Mesenchymal stem cell (in vitro differentiated cells and primary cell): Measurements from ENCODE around the gene GABRG3.

Experiments
- DNase-seq: peaks from one replicate; pipeline ENCODE4 v3.0.0-alpha.2; 2013
- H2AFZ ChIP-seq: one replicate; pipeline ENCODE4 v1.6.1; 2013; ENCODE audit warnings: low read depth, mild to moderate bottlenecking, control low read depth, inconsistent platforms, low read length, moderate library complexity
- H2AK5ac ChIP-seq: 2 replicates; pipeline ENCODE4 v1.6.1; 2013; ENCODE audit warnings: low read length, moderate library complexity, mild to moderate bottlenecking, inconsistent platforms; ENCODE audit not compliant: severe bottlenecking
- H2BK120ac ChIP-seq: one replicate; pipeline ENCODE4 v1.6.1; 2013; ENCODE audit warnings: low read depth, mild to moderate bottlenecking, inconsistent platforms, low read length, moderate library complexity
- H2BK12ac ChIP-seq, 2 experiments: one replicate each; pipeline ENCODE4 v1.6.1; 2013; ENCODE audit warnings: inconsistent platforms in 2 of 2, low read length in 2 of 2, mild to moderate bottlenecking in 2 of 2, moderate library complexity in 2 of 2, control low read depth in 1 of 2
- H2BK15ac ChIP-seq: one replicate; pipeline ENCODE4 v1.6.1; 2013; ENCODE audit warnings: mild to moderate bottlenecking, low read depth, inconsistent platforms; ENCODE audit not compliant: poor library complexity, severe bottlenecking
- H2BK5ac ChIP-seq: 2 replicates; pipeline ENCODE4 v1.6.1; 2013; ENCODE audit warnings: low read depth, mild to moderate bottlenecking, low read length, control low read depth, inconsistent platforms; ENCODE audit not compliant: poor library complexity, severe bottlenecking
- H3K14ac ChIP-seq, 2 experiments: one replicate each; pipeline ENCODE4 v1.6.1; 2013; ENCODE audit warnings: inconsistent platforms in 2 of 2, low read length in 2 of 2, control low read depth in 1 of 2, mild to moderate bottlenecking in 1 of 2, moderate library complexity in 1 of 2
- H3K18ac ChIP-seq, 2 experiments: one replicate each; pipeline ENCODE4 v1.6.1; 2013; ENCODE audit warnings: inconsistent platforms in 2 of 2, low read length in 2 of 2, control low read depth in 1 of 2, low read depth in 1 of 2, mild to moderate bottlenecking in 1 of 2
- H3K23ac ChIP-seq, 2 experiments: one replicate each; pipeline ENCODE4 v1.6.1; 2013; ENCODE audit warnings: inconsistent platforms in 2 of 2, low read length in 2 of 2, mild to moderate bottlenecking in 2 of 2, moderate library complexity in 2 of 2, control low read depth in 1 of 2
- H3K27ac ChIP-seq: 2 replicates; pipeline ENCODE4 v1.5.1; 2013; ENCODE audit warnings: mild to moderate bottlenecking, moderate library complexity, low read length, control low read depth, inconsistent platforms; ENCODE audit not compliant: poor library complexity, severe bottlenecking
- H3K27me3 ChIP-seq, 2 experiments: 2 replicates each; pipeline versions ENCODE4 v1.6.1 to v1.7.0; 2013; ENCODE audit warnings: low read length in 2 of 2, mild to moderate bottlenecking in 2 of 2, moderate library complexity in 2 of 2, control low read depth in 1 of 2, inconsistent platforms in 1 of 2; ENCODE audit not compliant: control insufficient read depth in 1 of 2, insufficient read depth in 1 of 2
- H3K36me3 ChIP-seq, 2 experiments: 2 replicates each; pipeline versions ENCODE4 v1.6.1 to v1.7.0; 2013; ENCODE audit warnings: low read length in 2 of 2, control low read depth in 1 of 2, inconsistent platforms in 1 of 2, low read depth in 1 of 2, mild to moderate bottlenecking in 1 of 2; ENCODE audit not compliant: insufficient read depth in 2 of 2, control insufficient read depth in 1 of 2
- H3K4ac ChIP-seq, 2 experiments: one replicate each; pipeline ENCODE4 v1.6.1; 2013; ENCODE audit warnings: inconsistent platforms in 2 of 2, low read length in 2 of 2, mild to moderate bottlenecking in 2 of 2, moderate library complexity in 2 of 2, control low read depth in 1 of 2, low read depth in 1 of 2
- H3K4me1 ChIP-seq: 2 replicates; pipeline ENCODE4 v1.6.1; 2013; ENCODE audit warnings: low read depth, low read length, control low read depth; ENCODE audit not compliant: control insufficient read depth, insufficient read depth
- H3K4me2 ChIP-seq: 2 replicates; pipeline ENCODE4 v1.6.1; 2013; ENCODE audit warnings: low read length, mild to moderate bottlenecking, inconsistent platforms; ENCODE audit not compliant: poor library complexity, severe bottlenecking
- H3K4me3 ChIP-seq, 2 experiments: 2 replicates each; pipeline versions ENCODE4 v1.5.1 to v1.7.0; 2013; ENCODE audit warnings: low read length in 2 of 2, mild to moderate bottlenecking in 2 of 2, control low read depth in 1 of 2, low read depth in 1 of 2; ENCODE audit not compliant: insufficient read depth in 1 of 2
- H3K79me1 ChIP-seq: replicated peaks from 2 replicates; pipeline ENCODE4 v1.6.1; 2013; ENCODE audit warnings: mild to moderate bottlenecking, control low read depth, low read length, inconsistent platforms; ENCODE audit not compliant: poor library complexity, severe bottlenecking
- H3K9ac ChIP-seq: 2 replicates; pipeline ENCODE4 v1.7.0; 2013; ENCODE audit warnings: mild to moderate bottlenecking, low read length, moderate library complexity
- H3K9me3 ChIP-seq: 2 replicates; pipeline ENCODE4 v1.7.0; 2013; ENCODE audit warnings: mild to moderate bottlenecking, low read length; ENCODE audit not compliant: control insufficient read depth
- H4K8ac ChIP-seq: one replicate; pipeline ENCODE4 v1.6.1; 2013; ENCODE audit warnings: inconsistent platforms, mild to moderate bottlenecking, low read length, moderate library complexity
- H4K91ac ChIP-seq: one replicate; pipeline ENCODE4 v1.6.1; 2013; ENCODE audit warnings: mild to moderate bottlenecking, low read length, inconsistent platforms
- WGBS: methylation state at CpG from one replicate; pipeline ENCODE4 v1.1.7; 2013; ENCODE audit warnings: mixed read lengths; 5-methylcytosine and 5-hydroxymethylcytosine counted together

The GABRG3 gene

DNA sequence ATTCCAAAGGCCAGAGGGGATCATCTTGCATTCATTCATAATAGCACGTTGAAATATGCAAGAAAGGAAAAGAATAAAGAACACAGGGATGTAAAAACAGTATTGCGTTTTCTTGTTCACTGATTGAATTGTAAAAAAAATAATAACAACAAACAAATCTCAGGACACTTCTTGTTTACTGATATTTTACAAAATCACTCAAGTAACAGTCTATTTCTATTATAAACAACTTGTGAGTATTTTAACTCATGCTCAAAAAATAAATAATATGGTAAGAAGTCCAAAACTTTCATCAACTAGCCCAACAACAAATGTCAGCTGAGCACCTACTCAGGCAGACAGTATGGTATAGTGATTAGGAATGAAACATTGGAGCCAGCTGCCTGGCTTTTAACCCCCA lies 2.2 kb upstream of the GABRG3 start:
- Histone ChIP-seq H2BK12ac (no peak overlapping the region), H2BK15ac (no peak overlapping the region), H3K14ac (no peak overlapping the region), H2BK5ac (no peak overlapping the region), H2AFZ (no peak overlapping the region), H3K36me3 (no peaks in the 10 kb centered on the region), H3K9ac (no peak overlapping the region), H3K9me3 (no peaks in the 10 kb centered on the region), H3K4ac (no peak overlapping the region), H3K27ac (no peak overlapping the region), H4K8ac (no peak overlapping the region), H3K23ac (no peak overlapping the region), H3K18ac (no peak overlapping the region), H3K4me3 (no peak overlapping the region), H3K4me1 (peaks cover 11% of the 10 kb centered on the region), H3K27me3 (peaks cover 28 to 40% of the 10 kb centered on the region in 2 experiments), H3K4me2 (no peak overlapping the region), H2BK120ac (no peak overlapping the region), H2AK5ac (no peak overlapping the region), H3K79me1 (no peaks in the 10 kb centered on the region), H4K91ac (no peak overlapping the region)
- DNase-seq: no peak
- WGBS: no CpG with 5 or more reads among the region's 2 CpGs

DNA sequence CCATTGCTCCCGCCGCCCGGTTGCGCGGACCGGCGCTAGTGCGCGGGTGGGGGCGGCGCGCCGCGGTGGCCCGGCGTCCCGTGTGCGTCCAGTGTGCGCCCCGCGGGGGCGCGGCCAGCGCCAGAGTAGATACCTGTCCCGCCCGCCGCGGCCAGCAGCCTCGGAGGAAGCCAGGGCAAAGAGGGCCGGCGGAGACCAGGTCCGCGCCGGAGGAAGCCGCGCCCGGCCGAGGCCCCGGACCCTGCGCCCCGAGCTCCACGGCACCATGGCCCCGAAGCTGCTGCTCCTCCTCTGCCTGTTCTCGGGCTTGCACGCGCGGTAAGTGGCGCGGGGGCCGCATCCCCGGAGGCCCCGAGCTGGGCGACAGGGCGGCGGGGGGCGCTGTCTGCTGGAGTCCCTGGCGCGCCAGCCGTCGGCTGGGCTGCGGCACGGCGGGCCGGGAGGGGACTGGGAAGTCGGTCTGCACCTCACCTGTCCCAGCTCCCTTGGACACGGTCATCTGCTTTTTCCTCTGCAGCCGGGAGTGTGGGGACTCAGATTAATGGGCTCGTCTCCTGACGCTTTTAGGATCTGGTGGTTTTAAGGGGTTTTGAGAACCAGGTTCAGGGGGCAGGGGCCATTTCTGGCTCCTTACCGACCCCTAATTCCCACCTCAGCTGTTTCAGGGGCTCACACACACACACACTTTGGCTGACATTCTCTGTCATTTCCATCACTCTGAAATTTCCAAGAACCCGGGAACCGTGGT lies 464 bp downstream of the GABRG3 start:
- Histone ChIP-seq H3K14ac (no peak overlapping the region), H3K23ac (no peak overlapping the region), H2BK15ac (no peak overlapping the region), H3K4ac (no peak overlapping the region), H3K4me2 (peak overlapping the region; percentile 19), H4K91ac (no peak overlapping the region), H3K36me3 (no peaks in the 10 kb centered on the region), H3K18ac (no peak overlapping the region), H2BK120ac (no peak overlapping the region), H3K4me3 (no peak overlapping the region), H3K9me3 (no peaks in the 10 kb centered on the region), H3K79me1 (no peaks in the 10 kb centered on the region), H2AK5ac (no peak overlapping the region), H3K4me1 (peaks cover 11% of the 10 kb centered on the region), H3K27ac (no peak overlapping the region), H4K8ac (no peak overlapping the region), H3K27me3 (peaks cover 28 to 40% of the 10 kb centered on the region in 2 experiments), H2BK12ac (no peak overlapping the region), H2AFZ (no peak overlapping the region), H3K9ac (no peak overlapping the region), H2BK5ac (no peak overlapping the region)
- WGBS: 7% methylated on average over 49 of the region's 72 CpGs
- no peak for DNase-seq

DNA sequence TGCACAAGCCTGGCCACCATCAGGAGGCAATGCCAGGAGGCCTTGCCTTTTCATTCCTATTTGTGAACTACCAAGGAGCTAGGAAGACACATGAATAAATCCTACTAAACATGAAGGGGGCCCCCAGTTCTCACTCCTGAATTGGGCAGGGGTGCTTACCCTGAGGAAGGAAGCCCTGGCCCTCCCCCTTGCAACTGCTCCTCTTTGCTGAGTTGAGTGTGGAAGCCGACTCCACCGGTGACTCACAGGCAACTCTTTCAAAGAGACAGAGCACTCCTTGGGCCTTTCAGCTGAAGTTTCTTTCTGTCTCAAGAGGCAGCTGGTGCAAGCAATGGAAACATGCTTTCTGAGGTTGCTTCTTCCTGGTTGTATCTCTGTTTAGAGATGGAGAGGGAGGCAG lies 1.7 kb downstream of the GABRG3 start:
- Histone ChIP-seq H3K4me2 (no peak overlapping the region), H3K14ac (no peak overlapping the region), H2BK12ac (no peak overlapping the region), H3K9me3 (no peaks in the 10 kb centered on the region), H3K4ac (no peak overlapping the region), H2AFZ (no peak overlapping the region), H3K27ac (no peak overlapping the region), H3K23ac (no peak overlapping the region), H3K18ac (no peak overlapping the region), H3K27me3 (peaks cover 28 to 32% of the 10 kb centered on the region in 2 experiments), H2AK5ac (no peak overlapping the region), H2BK15ac (no peak overlapping the region), H2BK120ac (no peak overlapping the region), H4K91ac (no peak overlapping the region), H2BK5ac (no peak overlapping the region), H3K4me1 (peaks cover 10% of the 10 kb centered on the region), H4K8ac (no peak overlapping the region), H3K79me1 (no peaks in the 10 kb centered on the region), H3K9ac (no peak overlapping the region), H3K36me3 (no peaks in the 10 kb centered on the region), H3K4me3 (no peak overlapping the region)
- 64% methylated on average over 2 of the region's 2 CpGs for WGBS
- DNase-seq: no peak

DNA sequence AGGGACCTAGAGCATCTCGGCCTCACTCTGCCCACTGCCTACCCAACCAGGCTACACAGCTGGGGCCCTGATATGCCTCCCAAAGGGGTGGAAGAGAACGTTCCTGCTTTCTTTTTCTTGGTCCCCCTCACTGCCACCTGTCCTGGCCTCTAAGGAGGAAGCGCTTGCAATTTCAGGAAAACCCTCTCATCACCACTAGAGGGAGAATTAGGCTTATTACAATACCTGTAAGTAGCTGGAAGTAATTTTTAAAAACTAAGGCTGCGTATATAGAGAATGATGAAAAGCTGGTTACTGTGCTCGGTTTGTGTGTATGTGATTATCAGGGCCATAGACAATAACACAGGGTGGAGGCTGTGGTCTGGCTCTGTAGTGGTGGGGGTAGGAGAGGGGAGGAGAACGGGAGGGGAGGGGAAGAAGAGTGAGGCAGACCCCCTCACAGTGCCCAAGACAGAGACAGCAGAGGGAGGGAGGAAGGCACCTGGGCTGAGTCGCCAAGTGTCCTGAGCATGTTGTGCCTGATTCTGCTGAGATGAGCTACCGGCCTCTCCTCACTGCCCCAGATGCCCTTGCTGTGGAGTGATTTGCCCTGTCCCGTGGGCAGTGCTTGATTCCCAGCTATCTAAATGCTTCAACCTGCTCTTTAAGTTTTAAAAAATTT lies 3.3 kb downstream of the GABRG3 start:
- no peak overlapping the region for H3K9ac ChIP-seq
- no peaks in the 10 kb centered on the region for H3K79me1 ChIP-seq
- H3K27ac ChIP-seq: no peak overlapping the region
- DNase-seq: no peak
- no peak overlapping the region for H3K23ac ChIP-seq
- no peak overlapping the region for H4K91ac ChIP-seq
- no peak overlapping the region for H2AFZ ChIP-seq
- no peaks in the 10 kb centered on the region for H3K36me3 ChIP-seq
- H2BK120ac ChIP-seq: no peak overlapping the region
- no peak overlapping the region for H3K14ac ChIP-seq
- H3K9me3 ChIP-seq: no peaks in the 10 kb centered on the region
- H3K18ac ChIP-seq: no peak overlapping the region
- no peak overlapping the region for H4K8ac ChIP-seq
- WGBS: 50% methylated on average over 7 of the region's 9 CpGs
- H3K4me3 ChIP-seq: no peak overlapping the region
- no peak overlapping the region for H3K4ac ChIP-seq
- H3K27me3 ChIP-seq: peaks cover 25 to 27% of the 10 kb centered on the region in 2 experiments
- no peak overlapping the region for H3K4me2 ChIP-seq
- H2BK12ac ChIP-seq: no peak overlapping the region
- no peak overlapping the region for H2AK5ac ChIP-seq
- H2BK5ac ChIP-seq: no peak overlapping the region
- peaks cover 7% of the 10 kb centered on the region for H3K4me1 ChIP-seq
- H2BK15ac ChIP-seq: no peak overlapping the region
